GM21717 (cell line): ENCODE measurements around the gene PPP1R13B.

Experiments used
- ATAC-seq: cut with Tn5 transposase; IDR thresholded peaks from one replicate; pipeline ENCODE4 v1.9.1; 2021; ENCODE audit warnings: mild to moderate bottlenecking, moderate library complexity; ENCODE audit not compliant: unreplicated experiment

The PPP1R13B gene

GRCh38 chr14:103718572-103718971, 128.8 kb downstream of the PPP1R13B start:
- ATAC-seq: no peak

- ATAC-seq: no peak
Measured at GRCh38 chr14:103716899-103717411, 130.4 kb downstream of the PPP1R13B start.

- peak; percentile 2 for ATAC-seq
Measured at GRCh38 chr14:103716091-103716801, 131.1 kb downstream of the PPP1R13B start.

GRCh38 chr14:103715052-103716000, 132.0 kb downstream of the PPP1R13B start, which contains the start of the genes XRCC3 and ZFYVE21:
Gene XRCC3 (minus strand): TSS chr14:103715451. CDS start chr14:103711087, 4,364 bp downstream.
Gene ZFYVE21 (plus strand): TSS chr14:103715810. CDS start chr14:103715842, 32 bp downstream.
- peak; percentile 94 for ATAC-seq

GRCh38 chr14:103714063-103714724, 133.2 kb downstream of the PPP1R13B start:
- ATAC-seq: no peak

- ATAC-seq: no peak
Measured at GRCh38 chr14:103713304-103714062, 133.9 kb downstream of the PPP1R13B start.

GRCh38 chr14:103712633-103713247, 134.6 kb downstream of the PPP1R13B start:
- ATAC-seq: no peak

- no peak for ATAC-seq
Measured at GRCh38 chr14:103711516-103712431, 135.6 kb downstream of the PPP1R13B start.

- ATAC-seq: no peak
Measured at GRCh38 chr14:103710771-103711377, 136.5 kb downstream of the PPP1R13B start.

GRCh38 chr14:103709814-103710213, 137.6 kb downstream of the PPP1R13B start:
- ATAC-seq: no peak

- no peak for ATAC-seq
Measured at GRCh38 chr14:103708750-103709187, 138.6 kb downstream of the PPP1R13B start.

GRCh38 chr14:103707329-103708263, 139.8 kb downstream of the PPP1R13B start:
- no peak for ATAC-seq

GRCh38 chr14:103706551-103707328, 140.6 kb downstream of the PPP1R13B start:
- no peak for ATAC-seq

- ATAC-seq: no peak
Measured at GRCh38 chr14:103705504-103706284, 141.7 kb downstream of the PPP1R13B start.

GRCh38 chr14:103705118-103705503, 142.3 kb downstream of the PPP1R13B start:
- no peak for ATAC-seq

GRCh38 chr14:103704708-103705107, 142.7 kb downstream of the PPP1R13B start:
- ATAC-seq: no peak
